Neural crest cell (in vitro differentiated cells): ENCODE data around the gene NBDY. TPM values are rescaled to one million over a fixed set of nuclear protein-coding genes. Genes with fewer than 3 reads are reported as not detected.
A peak's percentile ranks its signal among the peaks of the same experiment; 100 is the strongest.

ENCODE experiments used
- DNase-seq: peaks from one replicate; pipeline ENCODE4 v3.0.0; 2021; ENCODE audit warnings: low read depth, mixed read lengths, low spot score
- H3K27ac Mint-ChIP-seq: one replicate; pipeline ENCODE4 v1.8.0; 2021; ENCODE audit warnings: mild to moderate bottlenecking, mixed read lengths; ENCODE audit not compliant: unreplicated experiment
- H3K27me3 Mint-ChIP-seq: 2 replicates; pipeline ENCODE4 v1.8.0; 2021; ENCODE audit warnings: low read depth, mild to moderate bottlenecking, mixed read lengths
- H3K36me3 Mint-ChIP-seq: 2 replicates; pipeline ENCODE4 v1.8.0; 2021; ENCODE audit warnings: low read depth, mild to moderate bottlenecking, mixed read lengths
- H3K4me1 Mint-ChIP-seq: 2 replicates; pipeline ENCODE4 v1.8.0; 2021; ENCODE audit warnings: mixed read lengths
- H3K4me3 Mint-ChIP-seq: one replicate; pipeline ENCODE4 v1.8.0; 2021; ENCODE audit warnings: mild to moderate bottlenecking, mixed read lengths
- H3K9me3 Mint-ChIP-seq: 2 replicates; pipeline ENCODE4 v1.8.0; 2021; ENCODE audit warnings: mixed read lengths
- total RNA-seq: library from RNA; stranded (reverse); gene quantifications from 2 replicates; pipeline ENCODE4 v1.2.1, GENCODE V29; 2021
- TF ChIP-seq, protein P1 (sequence below): fragments of 200-600 bp; sonication (generic); conservative IDR thresholded peaks from 2 replicates; pipeline ENCODE4 v1.5.0; 2021; ENCODE audit warnings: antibody characterized with exemption, mild to moderate bottlenecking

NBDY gene
- total RNA-seq, 1 donor from 2014 or later: 56.8 TPM

DNA sequence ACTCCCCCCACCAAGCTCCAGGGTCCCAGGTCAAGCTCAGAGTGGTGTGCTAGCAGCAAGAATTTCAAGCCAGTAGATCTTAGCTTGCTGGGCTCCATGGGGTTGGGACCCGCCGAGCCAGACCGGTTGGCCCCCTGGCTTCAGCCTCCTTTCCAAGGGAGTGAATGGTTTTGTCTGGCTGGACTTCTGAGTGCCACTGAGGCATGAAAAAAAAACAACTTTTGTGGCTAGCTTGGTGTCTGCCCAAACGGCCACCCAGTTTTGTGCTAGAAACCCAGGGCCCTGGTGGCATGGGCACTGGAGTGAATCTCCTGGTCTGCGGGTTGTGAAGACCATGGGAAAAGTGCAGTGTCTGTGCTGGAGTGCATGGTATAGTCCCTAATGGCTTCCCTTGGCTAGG, 82.6 kb downstream of the NBDY start:
- H3K9me3 Mint-ChIP-seq: peaks cover 18% of the 10 kb centered on the region
- peaks cover 19% of the 10 kb centered on the region for H3K36me3 Mint-ChIP-seq
- peaks cover 7% of the 10 kb centered on the region for H3K4me1 Mint-ChIP-seq
- DNase-seq: no peak
- TF ChIP-seq, protein P1, sequence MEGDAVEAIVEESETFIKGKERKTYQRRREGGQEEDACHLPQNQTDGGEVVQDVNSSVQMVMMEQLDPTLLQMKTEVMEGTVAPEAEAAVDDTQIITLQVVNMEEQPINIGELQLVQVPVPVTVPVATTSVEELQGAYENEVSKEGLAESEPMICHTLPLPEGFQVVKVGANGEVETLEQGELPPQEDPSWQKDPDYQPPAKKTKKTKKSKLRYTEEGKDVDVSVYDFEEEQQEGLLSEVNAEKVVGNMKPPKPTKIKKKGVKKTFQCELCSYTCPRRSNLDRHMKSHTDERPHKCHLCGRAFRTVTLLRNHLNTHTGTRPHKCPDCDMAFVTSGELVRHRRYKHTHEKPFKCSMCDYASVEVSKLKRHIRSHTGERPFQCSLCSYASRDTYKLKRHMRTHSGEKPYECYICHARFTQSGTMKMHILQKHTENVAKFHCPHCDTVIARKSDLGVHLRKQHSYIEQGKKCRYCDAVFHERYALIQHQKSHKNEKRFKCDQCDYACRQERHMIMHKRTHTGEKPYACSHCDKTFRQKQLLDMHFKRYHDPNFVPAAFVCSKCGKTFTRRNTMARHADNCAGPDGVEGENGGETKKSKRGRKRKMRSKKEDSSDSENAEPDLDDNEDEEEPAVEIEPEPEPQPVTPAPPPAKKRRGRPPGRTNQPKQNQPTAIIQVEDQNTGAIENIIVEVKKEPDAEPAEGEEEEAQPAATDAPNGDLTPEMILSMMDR: no peak
- H3K4me3 Mint-ChIP-seq: no peak overlapping the region
- H3K27me3 Mint-ChIP-seq: no peaks in the 10 kb centered on the region
- no peak overlapping the region for H3K27ac Mint-ChIP-seq

DNA sequence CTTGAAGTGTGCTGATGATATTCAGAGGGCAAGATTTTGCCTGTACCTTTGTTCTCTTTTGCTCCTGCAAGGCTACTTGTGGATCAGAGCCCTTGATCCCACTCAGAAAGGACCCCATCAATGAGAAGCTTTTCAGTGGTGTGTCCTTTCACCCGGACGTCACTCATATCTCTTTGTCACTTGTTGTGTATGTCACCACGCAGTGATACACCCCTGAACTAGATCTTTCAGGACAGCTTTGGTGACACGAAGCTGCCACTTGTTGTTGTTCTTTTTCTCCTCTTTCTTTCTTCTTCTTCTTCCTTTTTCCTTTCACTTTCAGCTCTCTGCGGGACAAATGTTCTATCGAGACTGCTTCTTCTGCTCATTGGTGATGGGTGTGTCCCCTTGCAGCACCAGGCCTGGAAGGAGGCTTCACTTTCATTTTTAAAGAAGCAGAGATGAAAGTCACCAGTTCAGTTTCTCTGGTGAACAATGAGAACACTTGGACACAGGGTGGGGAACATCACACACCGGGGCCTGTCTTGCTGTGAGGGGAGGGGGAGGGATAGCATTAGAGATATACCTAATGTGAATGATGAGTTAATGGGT, 83.6 kb downstream of the NBDY start:
- H3K4me1 Mint-ChIP-seq: peaks cover 7% of the 10 kb centered on the region
- H3K4me3 Mint-ChIP-seq: no peak overlapping the region
- no peak for DNase-seq
- no peaks in the 10 kb centered on the region for H3K27me3 Mint-ChIP-seq
- H3K36me3 Mint-ChIP-seq: peaks cover 22% of the 10 kb centered on the region
- peaks cover 15% of the 10 kb centered on the region for H3K9me3 Mint-ChIP-seq
- H3K27ac Mint-ChIP-seq: peak overlapping the region; percentile 90
- TF ChIP-seq, protein P1: no peak

DNA sequence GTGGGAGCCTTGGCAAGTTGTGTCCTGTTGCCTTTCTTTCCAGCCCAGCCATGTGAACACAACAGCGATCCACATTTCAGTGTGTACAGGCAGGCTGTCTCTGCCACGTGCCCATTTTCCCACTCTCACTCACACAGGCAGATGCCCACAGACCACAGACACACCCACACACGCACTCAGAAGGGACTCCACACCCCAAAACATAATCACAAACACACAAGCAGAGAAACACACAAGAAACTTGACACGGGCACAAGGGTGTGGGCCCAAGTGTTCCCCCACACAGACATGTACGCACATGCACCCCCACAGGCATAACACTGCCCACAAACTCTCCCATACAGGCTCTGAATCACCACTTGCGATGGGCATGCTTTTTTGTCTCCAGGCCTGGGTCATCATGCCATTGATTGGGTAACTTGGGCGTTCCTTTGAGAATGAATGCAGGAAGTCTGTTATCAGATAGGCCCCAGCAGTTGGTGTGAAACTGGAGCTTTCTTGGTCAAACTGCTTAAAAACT, 84.3 kb downstream of the NBDY start:
- Mint-ChIP-seq H3K27ac (peak overlapping the region; percentile 6), H3K4me1 (peaks cover 7% of the 10 kb centered on the region), H3K9me3 (peaks cover 14% of the 10 kb centered on the region), H3K36me3 (peaks cover 22% of the 10 kb centered on the region), H3K4me3 (no peak overlapping the region), H3K27me3 (no peaks in the 10 kb centered on the region)
- TF ChIP-seq, protein P1: no peak
- DNase-seq: no peak

DNA sequence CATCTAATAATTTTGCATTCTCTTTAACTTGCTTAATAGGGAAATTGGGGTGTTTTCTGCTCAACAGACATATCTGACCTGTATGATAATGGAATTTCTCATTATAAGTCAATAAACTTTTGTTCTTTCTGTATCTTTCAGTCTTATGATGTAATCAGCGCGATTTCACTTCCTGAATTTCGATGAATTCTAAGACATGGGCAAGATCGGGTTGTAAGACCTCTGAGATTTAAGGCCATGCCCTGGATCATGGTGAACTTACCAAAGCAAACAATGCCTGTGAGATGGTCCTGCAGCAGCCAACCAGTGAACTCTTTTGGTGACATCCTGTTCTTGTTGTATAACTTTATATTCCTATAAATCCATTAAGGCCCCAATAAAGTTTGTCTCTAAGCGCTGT, 88.1 kb downstream of the NBDY start:
- H3K27ac Mint-ChIP-seq: no peak overlapping the region
- H3K36me3 Mint-ChIP-seq: peaks cover 12% of the 10 kb centered on the region
- peaks cover 7% of the 10 kb centered on the region for H3K4me1 Mint-ChIP-seq
- H3K27me3 Mint-ChIP-seq: no peaks in the 10 kb centered on the region
- DNase-seq: no peak
- peaks cover 3% of the 10 kb centered on the region for H3K9me3 Mint-ChIP-seq
- TF ChIP-seq, protein P1: no peak
- no peak overlapping the region for H3K4me3 Mint-ChIP-seq

DNA sequence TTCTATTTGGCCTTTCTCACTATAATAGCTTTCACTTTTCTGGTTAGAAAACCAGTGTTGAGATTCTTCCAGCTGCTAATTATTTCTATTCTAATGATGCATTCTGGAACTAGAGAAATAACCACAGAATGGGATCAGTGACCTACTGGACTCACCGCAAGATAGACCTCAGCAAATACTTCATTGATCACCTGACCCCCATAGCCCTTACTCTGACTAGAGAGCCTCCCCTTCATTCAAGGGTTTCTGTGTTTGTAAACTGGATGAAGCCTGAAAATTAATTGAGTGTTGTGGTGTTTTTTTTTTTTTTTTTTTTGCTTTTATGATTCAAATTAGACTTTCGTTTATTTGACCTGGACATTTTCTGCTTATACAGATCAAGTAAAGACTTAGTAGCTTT, 97.0 kb downstream of the NBDY start:
- Mint-ChIP-seq H3K27me3 (no peaks in the 10 kb centered on the region), H3K4me1 (no peaks in the 10 kb centered on the region), H3K27ac (no peak overlapping the region), H3K4me3 (no peak overlapping the region), H3K9me3 (peaks cover 23% of the 10 kb centered on the region), H3K36me3 (peaks cover 13% of the 10 kb centered on the region)
- DNase-seq: no peak
- TF ChIP-seq, protein P1: no peak
